BE2C (cell line): ENCODE measurements around the gene GRIN2D. TPM values are rescaled to one million over a fixed set of nuclear protein-coding genes. Genes with fewer than 3 reads are reported as not detected.
A peak's percentile ranks its signal among the peaks of the same experiment; 100 is the strongest.

Experiments
- DNase-seq: peaks from one replicate; pipeline ENCODE4 v3.0.0-alpha.2; 2020
- H3K27me3 ChIP-seq: fragments of 250-450 bp; sonication (Bioruptor Pico); 2 replicates; pipeline ENCODE4 v1.5.1; 2020; ENCODE audit warnings: mild to moderate bottlenecking
- H3K36me3 ChIP-seq: fragments of 250-450 bp; sonication (Bioruptor Pico); 2 replicates; pipeline ENCODE4 v1.5.1; 2020; ENCODE audit warnings: mild to moderate bottlenecking
- H3K4me1 ChIP-seq: fragments of 250-450 bp; sonication (Bioruptor Pico); 2 replicates; pipeline ENCODE4 v1.5.1; 2020
- H3K4me3 ChIP-seq: 2 replicates; pipeline ENCODE4 v1.5.1; 2011; ENCODE audit warnings: low read depth, low read length
- H3K9me3 ChIP-seq: fragments of 250-450 bp; sonication (Bioruptor Pico); 2 replicates; pipeline ENCODE4 v1.5.1; 2020
- polyA plus RNA-seq: library from polyadenylated mRNA; unstranded; fragments of >200 nt; gene quantifications from one replicate; pipeline ENCODE4 v1.2.1, GENCODE V29; 2012; ENCODE audit warnings: low read depth, missing spikeins; ENCODE audit not compliant: insufficient read length, insufficient read depth
- TF ChIP-seq, protein P1 (sequence below): IDR thresholded peaks from 2 replicates; pipeline ENCODE4 v1.5.1; 2012; ENCODE audit warnings: mild to moderate bottlenecking, low read depth, low read length

The GRIN2D gene
- polyA plus RNA-seq = 0.31 TPM

DNA sequence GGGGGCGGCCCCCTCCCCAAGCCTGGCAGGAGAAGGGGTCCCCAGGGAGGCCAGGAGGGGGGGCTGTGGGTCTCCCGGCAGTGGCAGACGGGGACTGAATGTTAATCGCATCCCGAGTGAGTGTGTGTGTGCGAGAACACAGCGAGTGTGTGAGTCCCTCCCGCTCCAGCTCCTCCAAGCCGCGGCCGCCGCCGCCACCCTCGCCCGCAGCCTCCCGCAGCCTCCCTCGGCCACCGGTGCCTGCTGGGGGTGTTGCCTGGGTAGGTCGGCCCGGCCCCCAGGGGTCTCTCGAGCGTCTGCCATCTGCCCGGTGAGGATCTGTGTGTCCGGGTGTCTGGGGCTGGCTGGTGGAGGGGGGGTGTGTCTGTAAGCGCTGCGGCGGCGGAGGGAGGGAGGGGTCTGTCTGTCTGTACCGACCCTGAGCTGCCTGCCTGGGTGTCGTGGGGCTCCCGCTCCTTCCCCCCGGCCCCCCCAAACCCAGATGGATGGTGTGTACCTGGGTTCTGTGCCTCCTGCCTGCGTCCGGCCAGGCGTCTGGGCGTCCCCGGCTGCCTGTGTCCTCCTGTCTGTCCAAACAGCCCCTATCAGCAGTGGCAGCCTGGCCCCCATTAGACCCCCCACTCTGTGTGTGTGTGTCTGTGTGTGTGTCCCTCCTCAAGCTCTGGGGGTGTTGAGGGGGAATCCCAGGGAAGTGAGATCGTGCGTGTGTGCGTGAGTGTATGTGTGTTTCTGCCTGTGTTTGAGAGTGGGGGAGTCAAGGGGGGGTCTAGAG, at the start of gene GRIN2D:
Gene GRIN2D (plus strand): TSS at position 110 of the 772 bp plus-strand sequence. CDS start 4,725 bp downstream, outside the sequence.
- Histone ChIP-seq H3K36me3 (peaks cover 7% of the 10 kb centered on the region), H3K27me3 (peaks cover 39% of the 10 kb centered on the region), H3K9me3 (no peaks in the 10 kb centered on the region), H3K4me3 (peak within 1 kb of the TSS; percentile 31), H3K4me1 (peaks cover 12% of the 10 kb centered on the region)
- TF ChIP-seq, protein P1, sequence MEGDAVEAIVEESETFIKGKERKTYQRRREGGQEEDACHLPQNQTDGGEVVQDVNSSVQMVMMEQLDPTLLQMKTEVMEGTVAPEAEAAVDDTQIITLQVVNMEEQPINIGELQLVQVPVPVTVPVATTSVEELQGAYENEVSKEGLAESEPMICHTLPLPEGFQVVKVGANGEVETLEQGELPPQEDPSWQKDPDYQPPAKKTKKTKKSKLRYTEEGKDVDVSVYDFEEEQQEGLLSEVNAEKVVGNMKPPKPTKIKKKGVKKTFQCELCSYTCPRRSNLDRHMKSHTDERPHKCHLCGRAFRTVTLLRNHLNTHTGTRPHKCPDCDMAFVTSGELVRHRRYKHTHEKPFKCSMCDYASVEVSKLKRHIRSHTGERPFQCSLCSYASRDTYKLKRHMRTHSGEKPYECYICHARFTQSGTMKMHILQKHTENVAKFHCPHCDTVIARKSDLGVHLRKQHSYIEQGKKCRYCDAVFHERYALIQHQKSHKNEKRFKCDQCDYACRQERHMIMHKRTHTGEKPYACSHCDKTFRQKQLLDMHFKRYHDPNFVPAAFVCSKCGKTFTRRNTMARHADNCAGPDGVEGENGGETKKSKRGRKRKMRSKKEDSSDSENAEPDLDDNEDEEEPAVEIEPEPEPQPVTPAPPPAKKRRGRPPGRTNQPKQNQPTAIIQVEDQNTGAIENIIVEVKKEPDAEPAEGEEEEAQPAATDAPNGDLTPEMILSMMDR = no peak
- peak; percentile 64 for DNase-seq

DNA sequence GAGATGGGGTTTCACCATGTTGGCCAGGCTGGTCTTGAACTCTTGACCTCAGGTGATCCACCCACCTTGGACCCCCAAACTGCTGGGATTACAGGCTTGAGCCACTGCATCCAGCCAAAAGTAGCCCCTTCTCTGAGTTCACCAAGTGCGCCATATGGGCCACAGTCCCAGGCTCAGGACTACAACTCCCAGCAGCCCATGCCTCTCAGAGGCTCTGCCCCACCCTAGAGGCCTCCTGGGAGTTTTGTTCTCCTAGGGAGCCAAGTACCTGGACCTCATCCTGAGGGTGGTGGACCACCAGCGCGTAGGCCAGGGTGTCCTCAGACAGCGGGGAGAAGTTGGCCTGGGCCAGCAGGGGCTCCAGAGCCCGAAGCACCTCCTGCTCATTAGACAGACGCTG, 48.6 kb upstream of the GRIN2D start:
- no peak for DNase-seq
- no peaks in the 10 kb centered on the region for H3K9me3 ChIP-seq
- TF ChIP-seq, protein P1 = no peak

DNA sequence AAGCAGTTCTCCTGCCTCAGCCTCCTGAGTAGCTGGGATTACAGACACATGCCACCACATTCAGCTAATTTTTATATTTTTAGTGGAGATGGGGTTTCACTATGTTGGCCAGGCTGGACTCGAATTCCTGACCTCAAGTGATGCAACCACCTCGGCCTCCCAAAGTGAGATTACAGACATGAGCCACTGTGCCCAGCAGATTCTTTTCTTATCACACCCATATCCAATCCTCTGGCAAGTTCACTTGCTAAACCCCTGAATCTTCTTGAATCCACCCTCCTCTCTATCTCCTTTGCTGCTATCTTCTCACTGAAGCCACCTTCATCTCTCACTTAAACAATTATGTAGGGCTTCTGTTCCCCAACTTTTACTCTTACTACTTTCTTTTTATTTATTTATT, 47.3 kb upstream of the GRIN2D start:
- no peak overlapping the region for H3K4me3 ChIP-seq
- H3K36me3 ChIP-seq = no peaks in the 10 kb centered on the region
- TF ChIP-seq, protein P1 = no peak
- no peak for DNase-seq
- H3K27me3 ChIP-seq = no peaks in the 10 kb centered on the region
- H3K4me1 ChIP-seq = peaks cover 5% of the 10 kb centered on the region
- no peaks in the 10 kb centered on the region for H3K9me3 ChIP-seq

More for the DNA sequence above, 48.6 kb upstream of the GRIN2D start:
- H3K4me1 ChIP-seq = peaks cover 5% of the 10 kb centered on the region
- no peak overlapping the region for H3K4me3 ChIP-seq
- no peaks in the 10 kb centered on the region for H3K36me3 ChIP-seq
- no peaks in the 10 kb centered on the region for H3K27me3 ChIP-seq

DNA sequence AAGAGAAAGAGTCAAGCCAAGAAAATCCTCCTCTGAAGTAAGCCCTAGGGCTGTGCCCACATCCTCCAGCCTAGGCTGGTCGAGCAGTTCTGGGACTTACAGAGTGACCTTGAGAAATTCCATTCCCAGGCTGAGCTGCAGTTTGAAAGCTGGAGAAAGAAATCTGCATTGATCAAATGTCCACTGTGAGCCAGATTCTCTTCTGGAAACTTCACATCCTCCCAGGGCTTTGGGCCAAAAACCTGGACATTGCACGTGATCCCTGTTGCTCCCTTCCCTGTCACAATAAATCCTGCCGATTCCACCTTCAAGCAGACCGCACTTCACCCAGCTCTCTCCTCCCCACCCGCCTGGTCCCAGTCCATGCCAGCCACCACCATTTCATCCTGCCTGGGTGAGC, 45.4 kb upstream of the GRIN2D start:
- no peak overlapping the region for H3K4me3 ChIP-seq
- no peaks in the 10 kb centered on the region for H3K9me3 ChIP-seq
- peaks cover 5% of the 10 kb centered on the region for H3K4me1 ChIP-seq
- peak; percentile 36 for DNase-seq
- TF ChIP-seq, protein P1 = no peak
- H3K27me3 ChIP-seq = no peaks in the 10 kb centered on the region
- H3K36me3 ChIP-seq = no peaks in the 10 kb centered on the region

DNA sequence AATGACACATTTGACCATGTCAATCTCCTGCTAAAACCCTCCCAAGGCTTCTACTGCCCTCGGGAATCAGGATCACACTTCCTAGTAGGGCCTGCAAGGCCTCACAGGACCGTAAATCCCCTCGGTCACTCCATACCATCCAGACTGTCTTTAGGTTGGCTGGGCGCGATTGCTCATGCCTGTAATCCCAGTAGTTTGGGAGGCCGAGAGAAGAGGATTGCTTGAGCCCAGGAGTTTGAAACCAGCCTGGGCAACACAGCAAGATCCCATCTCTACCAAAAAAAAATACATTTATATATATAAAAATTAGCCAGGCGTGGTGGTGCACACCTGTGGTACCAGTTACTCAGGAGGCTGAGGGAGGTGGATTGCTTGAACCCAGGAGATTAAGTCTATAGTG, 44.7 kb upstream of the GRIN2D start:
- peaks cover 5% of the 10 kb centered on the region for H3K4me1 ChIP-seq
- DNase-seq = no peak

More for the DNA sequence above, 44.7 kb upstream of the GRIN2D start:
- TF ChIP-seq, protein P1 = no peak
- Histone ChIP-seq H3K9me3 (no peaks in the 10 kb centered on the region), H3K4me3 (no peak overlapping the region), H3K36me3 (no peaks in the 10 kb centered on the region), H3K27me3 (no peaks in the 10 kb centered on the region)
